HG02678 (cell line): ENCODE measurements around the gene GPD1.
"Not testable (repeated sequence)": the region's sequence is repeated elsewhere in the genome, so short reads cannot be mapped to it uniquely, and the experiment has no call there.

Experiments used
- ATAC-seq: cut with Tn5 transposase; IDR thresholded peaks from one replicate; pipeline ENCODE4 v1.9.1; 2021; ENCODE audit warnings: mild to moderate bottlenecking, moderate library complexity; ENCODE audit not compliant: unreplicated experiment

GPD1 gene

DNA sequence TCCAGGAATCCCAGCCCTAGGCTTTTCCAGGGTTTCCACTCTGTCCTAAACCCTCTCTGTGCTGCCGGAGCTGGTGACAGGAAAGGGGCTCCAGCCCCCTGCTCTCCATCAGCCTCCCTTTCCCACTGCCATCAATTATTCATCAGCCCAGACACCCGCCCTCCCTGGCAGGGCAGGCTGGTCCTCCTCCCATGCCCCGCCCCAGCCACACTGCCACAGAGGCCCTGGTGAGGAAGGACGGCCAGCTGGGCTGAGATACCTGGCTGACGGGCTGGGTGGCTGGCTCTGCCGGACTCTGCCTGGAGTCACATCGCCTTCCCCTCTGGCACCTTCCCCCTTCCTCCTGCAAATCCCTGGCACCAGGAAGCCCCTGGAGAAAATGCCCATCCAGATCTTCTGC lies 30.6 kb upstream of the GPD1 start:
- no peak for ATAC-seq

DNA sequence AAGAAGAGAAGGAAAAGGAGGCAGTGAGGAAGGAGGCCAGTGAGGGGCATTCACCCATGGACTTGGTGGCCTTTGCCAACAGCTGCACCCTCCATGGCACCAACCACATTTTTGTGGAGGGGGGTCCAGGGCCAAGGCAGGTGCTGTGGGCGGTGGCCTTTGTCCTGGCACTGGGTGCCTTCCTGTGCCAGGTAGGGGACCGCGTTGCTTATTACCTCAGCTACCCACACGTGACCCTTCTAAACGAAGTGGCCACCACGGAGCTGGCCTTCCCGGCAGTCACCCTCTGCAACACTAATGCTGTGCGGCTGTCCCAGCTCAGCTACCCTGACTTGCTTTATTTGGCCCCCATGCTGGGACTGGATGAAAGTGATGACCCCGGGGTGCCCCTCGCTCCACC lies 30.1 kb upstream of the GPD1 start:
- no peak for ATAC-seq

DNA sequence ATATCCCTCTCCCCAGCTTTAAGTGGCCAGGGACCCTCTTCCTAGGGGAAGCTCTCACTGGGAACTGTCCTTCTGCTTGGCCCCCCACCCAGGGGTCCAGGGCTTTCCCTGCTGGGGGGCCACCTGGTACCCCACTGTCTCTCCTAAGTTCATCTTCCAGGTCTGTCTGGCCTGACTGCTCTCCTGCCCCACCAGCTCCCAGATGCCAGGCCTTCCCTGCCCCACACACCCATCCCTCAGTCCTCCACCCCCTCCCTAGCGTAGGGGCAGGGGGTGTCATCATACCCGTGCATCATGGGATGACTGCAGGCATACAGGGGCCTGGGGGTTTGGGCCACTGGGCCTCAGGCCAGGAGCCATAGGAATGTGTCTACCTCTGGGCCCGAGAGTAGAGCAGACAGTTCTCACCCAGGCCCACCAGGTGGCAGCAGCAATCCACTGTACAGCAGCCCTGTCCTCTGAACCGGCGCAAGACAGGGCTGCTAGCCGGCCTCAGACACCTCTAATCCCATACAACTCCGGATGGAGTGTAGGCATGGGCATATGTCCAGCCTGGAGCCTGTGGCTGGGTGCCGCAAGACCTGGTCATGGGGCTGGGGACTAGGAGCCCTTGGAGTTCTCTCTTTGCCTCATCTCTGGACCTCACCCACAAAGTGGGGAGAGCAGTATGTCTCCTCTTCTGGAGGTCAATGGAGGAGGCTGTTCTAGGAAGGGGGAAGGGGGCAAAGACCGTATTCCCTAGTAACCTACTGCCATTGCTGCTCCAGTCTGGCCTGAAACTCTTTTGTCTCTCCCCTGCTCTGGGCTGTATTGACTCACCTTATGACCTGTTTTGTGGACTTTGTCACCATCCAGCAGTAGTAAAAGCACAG lies 28.6 kb upstream of the GPD1 start:
- peak; percentile 66 for ATAC-seq

DNA sequence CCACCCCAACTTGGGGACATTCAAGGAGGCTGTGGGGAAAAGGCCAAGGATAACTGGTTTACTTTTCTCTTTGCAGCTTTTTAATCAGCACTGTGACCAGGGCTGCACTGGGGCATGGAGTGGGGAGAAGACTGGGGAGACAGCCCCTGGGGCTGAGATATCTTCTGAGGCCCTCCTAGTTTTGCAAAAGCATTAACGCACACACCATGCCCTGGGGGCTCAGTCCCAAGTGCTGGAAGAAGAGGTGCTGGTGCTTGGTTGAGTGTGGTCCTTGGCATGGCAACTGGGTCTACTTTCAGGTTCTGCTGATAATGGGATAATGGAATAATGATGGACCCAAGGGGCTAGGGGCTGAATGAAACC lies 28.0 kb upstream of the GPD1 start:
- no peak for ATAC-seq

DNA sequence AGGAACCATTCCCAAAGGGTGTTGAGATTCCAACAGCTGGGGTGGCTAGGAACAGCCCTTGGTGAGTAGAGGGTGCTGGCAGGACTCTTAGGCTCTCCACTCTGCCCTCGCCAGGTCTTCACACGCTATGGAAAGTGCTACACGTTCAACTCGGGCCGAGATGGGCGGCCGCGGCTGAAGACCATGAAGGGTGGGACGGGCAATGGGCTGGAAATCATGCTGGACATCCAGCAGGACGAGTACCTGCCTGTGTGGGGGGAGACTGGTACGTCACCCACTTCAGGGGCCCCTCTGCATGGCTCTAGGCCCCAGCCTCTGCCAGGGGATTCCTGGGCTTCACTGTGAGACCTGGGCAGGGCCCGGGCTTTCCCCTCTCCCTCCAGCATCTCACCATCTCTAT lies 26.7 kb upstream of the GPD1 start:
- no peak for ATAC-seq

DNA sequence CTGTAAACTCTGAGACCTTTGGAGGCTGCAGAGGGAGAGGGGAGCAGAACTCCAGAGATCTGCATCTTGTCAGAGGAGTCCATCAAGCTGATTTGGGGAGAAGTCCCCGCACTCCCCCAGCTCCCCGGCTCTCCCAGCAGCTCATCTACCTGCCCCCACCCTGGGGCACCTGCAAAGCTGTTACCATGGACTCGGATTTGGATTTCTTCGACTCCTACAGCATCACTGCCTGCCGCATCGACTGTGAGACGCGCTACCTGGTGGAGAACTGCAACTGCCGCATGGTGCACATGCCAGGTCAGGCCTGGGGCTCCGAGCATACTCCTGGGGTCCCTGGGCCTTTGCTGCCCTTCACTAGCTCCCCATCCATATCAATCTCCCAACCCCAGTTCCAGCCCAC lies 25.5 kb upstream of the GPD1 start:
- ATAC-seq = no peak

DNA sequence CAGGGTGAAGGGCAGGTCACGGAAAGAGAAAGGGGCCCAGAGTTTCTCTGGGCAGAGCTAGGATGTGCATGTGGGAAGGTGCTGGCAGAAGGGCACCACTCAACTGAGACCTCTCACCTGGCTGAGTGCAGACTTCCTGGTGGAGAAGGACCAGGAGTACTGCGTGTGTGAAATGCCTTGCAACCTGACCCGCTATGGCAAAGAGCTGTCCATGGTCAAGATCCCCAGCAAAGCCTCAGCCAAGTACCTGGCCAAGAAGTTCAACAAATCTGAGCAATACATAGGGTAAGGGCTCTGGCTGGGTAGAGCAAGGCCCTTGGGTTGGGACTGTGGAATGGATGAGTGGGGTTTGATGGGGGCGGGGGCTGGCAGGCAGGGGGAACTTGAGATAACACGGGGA lies 24.0 kb upstream of the GPD1 start:
- ATAC-seq = no peak

DNA sequence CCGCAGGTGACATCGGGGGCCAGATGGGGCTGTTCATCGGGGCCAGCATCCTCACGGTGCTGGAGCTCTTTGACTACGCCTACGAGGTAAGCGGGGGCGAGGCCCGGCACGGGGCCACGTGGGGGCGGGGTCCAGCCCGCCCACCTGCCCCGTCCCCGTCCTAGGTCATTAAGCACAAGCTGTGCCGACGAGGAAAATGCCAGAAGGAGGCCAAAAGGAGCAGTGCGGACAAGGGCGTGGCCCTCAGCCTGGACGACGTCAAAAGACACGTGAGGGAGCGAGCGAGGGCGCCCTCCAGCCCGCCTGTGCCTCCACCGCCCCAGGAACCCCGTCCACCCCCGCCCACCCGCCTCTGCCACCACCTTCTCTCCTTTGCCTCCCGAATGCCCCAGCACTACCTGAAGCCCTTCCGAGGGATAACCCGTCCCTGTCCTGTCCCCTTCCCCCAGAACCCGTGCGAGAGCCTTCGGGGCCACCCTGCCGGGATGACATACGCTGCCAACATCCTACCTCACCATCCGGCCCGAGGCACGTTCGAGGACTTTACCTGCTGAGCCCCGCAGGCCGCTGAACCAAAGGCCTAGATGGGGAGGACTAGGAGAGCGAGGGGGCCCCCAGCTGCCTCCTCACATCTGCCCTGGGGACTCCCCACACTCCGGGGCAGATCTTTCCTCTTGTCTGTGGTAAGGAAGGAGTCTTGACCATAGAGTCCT lies 22.6 kb upstream of the GPD1 start:
- no peak for ATAC-seq

DNA sequence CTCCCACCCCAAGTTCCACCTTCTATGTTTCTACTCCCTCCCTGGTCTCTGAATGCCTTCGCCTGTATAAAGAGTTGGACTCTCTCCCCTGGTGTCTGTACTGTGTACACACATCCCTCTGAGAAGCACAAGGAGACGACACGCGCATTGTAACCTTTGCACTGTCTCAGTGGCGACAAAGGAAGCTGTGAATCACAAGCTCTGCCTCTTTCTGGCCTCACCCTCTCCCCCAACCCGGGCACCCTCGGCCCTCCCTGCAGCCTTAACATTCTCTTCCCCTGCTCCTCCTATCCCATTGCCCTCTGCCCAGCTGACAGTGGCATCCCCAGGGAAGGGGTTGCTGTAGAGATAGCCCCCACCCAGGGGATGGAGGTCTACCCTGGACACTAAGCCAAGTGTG lies 21.2 kb upstream of the GPD1 start:
- no peak for ATAC-seq

DNA sequence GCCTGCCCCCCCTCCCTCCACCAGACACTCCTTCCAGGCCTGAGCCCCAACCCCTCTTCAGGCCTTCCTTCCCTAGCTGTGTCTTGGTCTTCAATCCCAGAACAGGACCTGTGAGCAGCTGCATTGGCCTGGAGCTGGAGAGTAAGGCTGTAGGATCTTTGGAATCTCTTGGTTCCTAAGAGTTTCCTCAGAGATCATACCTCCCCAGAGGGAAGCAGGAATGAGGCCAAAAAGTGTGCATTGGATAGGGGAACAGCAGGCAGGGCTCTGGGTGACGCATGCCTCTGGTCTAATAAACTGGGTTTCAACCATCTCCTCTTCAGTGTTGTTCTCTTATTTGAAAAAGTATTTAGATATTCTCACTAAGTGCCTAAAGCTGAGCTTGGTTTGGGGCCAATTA lies 20.5 kb upstream of the GPD1 start:
- ATAC-seq = no peak

DNA sequence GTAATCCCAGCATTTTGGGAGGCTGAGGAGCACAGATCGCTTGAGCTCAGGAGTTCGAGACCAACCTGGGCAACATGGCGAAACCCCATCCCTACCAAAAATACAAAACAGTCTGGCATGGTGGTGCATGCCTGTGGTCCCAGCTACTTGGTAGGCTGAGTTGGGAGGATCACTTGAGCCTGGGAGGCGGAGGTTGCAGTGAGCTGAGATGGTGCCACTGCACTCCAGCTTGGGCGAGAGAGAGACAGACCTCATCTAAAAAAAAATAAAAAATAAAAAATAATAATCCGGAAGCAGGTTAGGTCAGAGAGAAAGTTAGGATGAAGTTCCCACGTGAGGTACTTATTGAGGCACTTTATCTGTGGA lies 19.4 kb upstream of the GPD1 start:
- ATAC-seq = not testable (repeated sequence)

DNA sequence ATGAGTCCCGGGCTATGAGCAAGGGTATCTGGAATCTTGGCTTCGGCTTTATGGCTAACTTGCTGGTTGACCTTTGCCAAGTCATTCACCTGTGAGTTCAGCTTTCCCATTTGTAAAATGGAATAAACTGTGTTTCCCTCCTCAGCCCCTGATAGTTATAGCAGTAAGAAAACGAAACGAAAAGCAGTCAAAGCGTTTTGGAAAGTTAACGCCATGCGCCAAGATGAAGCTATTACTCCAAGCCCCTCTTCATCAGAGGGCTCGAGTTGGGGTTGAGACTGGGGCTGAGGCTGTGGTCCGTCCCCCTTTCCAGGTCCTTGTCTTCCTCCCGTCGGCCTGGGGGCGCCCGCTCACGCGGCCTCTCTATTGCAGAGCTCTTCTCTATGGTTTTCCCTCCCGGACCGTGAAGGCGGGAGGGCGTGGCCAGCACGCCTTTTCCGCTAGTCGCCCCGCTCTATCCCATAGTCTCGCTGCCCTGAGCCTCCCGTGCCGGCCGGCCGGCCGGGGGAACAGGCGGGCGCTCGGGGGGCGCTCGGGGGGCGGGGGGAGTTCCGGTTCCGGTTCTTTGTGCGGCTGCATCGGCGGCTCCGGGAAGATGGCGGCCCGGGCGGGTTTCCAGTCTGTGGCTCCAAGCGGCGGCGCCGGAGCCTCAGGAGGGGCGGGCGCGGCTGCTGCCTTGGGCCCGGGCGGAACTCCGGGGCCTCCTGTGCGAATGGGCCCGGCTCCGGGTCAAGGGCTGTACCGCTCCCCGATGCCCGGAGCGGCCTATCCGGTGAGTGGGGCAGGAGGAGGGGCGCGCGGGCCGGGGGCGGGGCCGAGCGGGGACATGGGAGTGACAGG lies 18.8 kb upstream of the GPD1 start, which contains the start of gene SMARCD1:
Gene SMARCD1, plus strand, starts transcription at position 568 of the 840 bp plus-strand sequence. Its CDS starts 28 bp downstream, at position 596.
- ATAC-seq = peak; percentile 86

DNA sequence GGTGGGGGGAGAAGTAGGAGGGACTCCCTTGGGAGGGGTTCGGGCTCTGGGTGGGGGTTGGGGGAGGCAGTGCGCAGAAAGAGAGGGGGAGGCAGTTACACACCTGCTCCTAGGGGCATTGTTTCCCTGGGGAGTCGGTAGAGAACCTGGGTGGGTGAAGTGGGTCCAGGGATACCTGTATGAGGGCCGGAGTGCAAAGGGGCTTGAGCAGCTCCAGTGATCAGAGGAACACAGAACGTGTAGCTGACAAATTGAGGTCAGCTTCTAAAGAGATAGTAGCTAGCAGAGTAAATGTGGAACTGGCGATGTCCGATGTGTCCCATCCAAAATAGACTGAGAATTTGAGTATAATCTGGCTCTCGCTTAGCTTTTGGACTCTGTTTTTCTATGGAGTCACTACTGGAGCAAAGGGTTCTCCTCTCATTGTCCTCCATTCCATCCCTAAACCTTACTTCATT lies 18.2 kb upstream of the GPD1 start:
- no peak for ATAC-seq

DNA sequence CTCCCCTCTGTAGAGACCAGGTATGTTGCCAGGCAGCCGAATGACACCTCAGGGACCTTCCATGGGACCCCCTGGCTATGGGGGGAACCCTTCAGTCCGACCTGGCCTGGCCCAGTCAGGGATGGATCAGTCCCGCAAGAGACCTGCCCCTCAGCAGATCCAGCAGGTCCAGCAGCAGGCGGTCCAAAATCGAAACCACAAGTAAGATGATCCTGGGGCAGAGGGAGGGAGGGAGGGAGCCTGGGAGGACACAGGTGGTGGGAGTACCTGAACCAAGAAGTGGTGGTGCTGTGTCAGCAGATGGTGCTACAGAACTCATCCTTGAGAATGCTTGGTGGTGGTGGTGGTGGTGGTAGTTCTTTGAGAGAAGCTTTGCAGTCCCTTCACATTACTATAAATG lies 17.7 kb upstream of the GPD1 start:
- no peak for ATAC-seq

DNA sequence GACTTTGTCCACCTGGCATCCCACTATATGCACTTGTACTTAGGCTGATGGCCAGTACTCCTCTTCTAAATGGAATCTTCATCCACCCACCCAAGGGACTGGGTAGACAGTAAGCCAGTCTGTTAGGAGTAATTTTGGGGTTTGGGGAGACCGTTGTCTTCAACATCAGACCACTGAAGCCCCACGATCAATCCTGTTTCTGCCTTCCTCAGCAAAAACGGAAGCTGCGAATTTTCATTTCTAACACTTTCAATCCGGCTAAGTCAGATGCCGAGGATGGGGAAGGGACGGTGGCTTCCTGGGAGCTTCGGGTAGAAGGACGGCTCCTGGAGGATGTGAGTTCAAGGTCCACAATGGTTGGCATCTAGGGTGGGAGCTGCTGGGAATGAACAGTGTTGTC lies 16.7 kb upstream of the GPD1 start:
- no peak for ATAC-seq

DNA sequence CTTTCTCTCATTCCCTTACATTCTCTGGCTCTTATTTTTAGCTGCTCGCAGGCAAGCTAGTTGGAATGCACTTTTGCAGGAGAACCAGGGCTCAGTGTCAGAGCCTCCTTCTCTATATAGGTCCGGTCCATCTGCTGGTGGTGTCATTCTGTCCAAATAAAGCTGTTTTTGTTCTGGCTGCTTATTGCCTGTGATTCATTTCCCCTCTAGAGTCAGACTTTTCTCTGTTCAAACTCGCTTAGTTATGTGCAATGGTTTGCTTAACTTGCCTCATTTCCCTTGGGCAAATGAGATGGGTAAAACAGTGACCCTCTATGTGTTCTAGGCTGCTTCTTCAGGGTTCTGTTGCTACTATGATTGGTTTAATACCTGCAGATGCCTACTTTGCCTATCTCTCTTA lies 15.8 kb upstream of the GPD1 start:
- no peak for ATAC-seq

DNA sequence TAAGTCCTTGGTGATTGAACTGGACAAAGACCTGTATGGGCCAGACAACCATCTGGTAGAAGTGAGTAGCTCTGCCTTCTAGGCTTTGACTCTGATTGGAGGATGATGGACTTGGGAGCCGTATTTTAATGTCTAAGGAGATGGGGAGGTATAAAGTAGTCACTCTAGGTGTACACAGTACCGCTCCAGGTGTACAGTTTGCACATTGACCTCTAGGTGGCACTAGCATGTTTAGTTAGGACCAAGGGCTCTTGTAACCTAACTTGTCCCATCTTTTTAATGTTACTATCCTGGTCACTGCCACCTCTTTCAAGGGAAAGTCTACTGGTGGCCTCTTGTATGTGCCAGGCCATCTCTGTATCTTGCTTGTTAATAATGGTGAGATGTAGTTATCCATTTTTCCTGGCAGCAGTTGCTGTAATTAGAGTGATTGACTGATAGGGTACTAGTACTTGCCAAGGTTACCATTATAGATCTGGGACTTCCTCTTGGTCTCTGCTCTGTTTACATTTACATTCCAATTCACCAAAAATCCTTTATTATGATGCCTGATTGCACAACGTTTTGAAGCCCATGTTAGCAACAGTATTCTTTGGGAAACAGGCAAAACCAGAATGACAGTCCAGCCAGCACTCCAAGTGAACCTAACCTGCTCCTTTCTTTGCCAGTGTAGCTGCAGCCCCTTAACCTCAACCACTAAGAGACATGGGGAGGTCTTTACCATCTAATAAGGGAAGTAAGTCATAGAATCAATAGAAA lies 15.1 kb upstream of the GPD1 start:
- ATAC-seq = no peak

DNA sequence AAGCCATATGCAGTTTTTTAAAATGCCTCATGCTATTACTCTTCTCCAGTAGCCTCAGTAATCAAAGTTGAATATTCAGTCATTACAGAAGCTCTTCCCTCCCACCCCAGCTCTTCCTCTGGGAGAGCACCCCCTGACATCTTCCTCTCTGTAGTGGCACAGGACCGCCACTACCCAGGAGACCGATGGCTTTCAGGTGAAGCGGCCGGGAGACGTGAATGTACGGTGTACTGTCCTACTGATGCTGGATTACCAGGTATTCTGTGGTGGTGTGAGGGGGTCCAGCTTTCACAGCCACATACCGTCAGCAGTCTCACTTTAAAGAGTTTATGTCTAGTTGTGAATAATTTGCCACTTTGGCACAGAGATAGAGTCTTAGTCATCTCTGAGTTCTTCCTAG lies 14.1 kb upstream of the GPD1 start:
- ATAC-seq = no peak

DNA sequence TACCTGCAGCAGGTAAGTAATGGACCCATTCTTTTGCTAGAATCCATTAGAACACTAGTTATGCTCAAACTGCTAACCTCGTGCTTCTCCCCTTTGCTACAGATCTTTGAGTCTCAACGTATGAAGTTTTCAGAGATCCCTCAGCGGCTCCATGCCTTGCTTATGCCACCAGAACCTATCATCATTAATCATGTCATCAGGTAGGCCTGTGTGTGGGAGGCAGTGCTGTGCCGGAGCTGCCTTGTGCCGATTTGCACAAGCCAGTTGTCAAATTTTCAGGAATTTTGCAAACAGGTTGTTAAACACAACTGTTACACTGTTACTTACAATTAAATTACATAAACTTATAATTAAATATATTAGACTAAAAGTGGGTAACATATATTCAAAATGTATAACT lies 13.4 kb upstream of the GPD1 start:
- ATAC-seq = no peak

DNA sequence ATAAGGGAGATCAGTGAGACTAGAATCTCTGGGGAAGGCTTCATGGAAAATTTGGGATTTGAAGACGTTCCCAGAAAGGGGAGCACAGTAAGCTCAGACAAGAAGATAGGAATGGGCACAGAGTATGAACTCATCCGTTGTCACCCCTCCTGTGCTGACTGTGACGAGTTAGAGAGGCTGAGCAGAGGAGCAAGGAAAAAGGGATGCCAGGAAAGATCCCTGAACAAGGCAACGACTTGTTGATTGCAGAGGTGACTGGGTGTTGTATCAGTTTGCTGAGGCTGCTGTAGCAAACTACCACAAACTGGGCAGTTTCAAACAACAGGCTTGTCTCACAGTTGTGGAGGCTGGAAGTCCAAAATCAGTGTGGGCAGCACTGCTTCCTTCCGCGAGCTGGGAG lies 5.9 kb upstream of the GPD1 start:
- ATAC-seq = no peak
